ENCODE measurements around the gene ZNF524.

Gene ZNF524

DNA sequence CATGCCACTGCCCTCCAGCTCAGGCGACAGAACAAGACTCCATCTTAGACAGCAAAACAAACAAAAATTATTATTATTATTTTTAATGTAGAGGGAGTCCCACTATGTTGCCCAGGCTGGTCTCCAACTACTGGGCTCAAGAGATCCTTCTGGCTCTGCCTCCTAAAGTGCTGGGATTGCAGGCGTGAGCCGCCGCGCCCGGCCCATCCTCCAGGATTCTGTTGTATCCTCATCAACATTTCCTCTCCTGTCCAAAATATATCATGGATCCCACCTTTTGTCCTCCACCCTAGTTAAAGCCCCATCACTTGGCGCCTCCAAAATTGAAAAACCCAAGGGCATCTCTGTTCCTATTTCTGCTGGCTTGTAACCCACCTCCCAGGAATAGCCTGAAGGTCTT is 23.0 kb downstream of the ZNF524 start:
- Histone ChIP-seq H3K4me2 (ENCODE audit: low read length) (no peak overlapping the region), H2BK5ac (ENCODE audit: low read length) (no peak overlapping the region), H3K4ac (ENCODE audit: low read depth, low read length) (no peak overlapping the region), H2BK15ac (replicated peaks; ENCODE audit: low read depth) (no peak overlapping the region), H3K23ac (ENCODE audit: low read length) (no peak overlapping the region), H3K27ac (ENCODE audit: low read depth, low read length) (no peak overlapping the region), H4K5ac (ENCODE audit: low read length) (no peak overlapping the region), H3K79me1 (ENCODE audit: low read length) (peaks cover 3% of the 10 kb centered on the region), H3K36me3 (ENCODE audit: control insufficient read depth, insufficient read depth, low read length) (no peaks in the 10 kb centered on the region), H3K27me3 (ENCODE audit: insufficient read depth, low read length, poor library complexity) (no peaks in the 10 kb centered on the region), H3K4me1 (ENCODE audit: control insufficient read depth, low read depth, low read length) (no peaks in the 10 kb centered on the region), H3K9ac (ENCODE audit: low read length) (no peak overlapping the region), H3K79me2 (ENCODE audit: control insufficient read depth, insufficient read depth, low read length) (no peaks in the 10 kb centered on the region), H2AK5ac (ENCODE audit: low read length) (no peak overlapping the region), H4K8ac (ENCODE audit: low read depth, low read length) (no peak overlapping the region), H2BK120ac (ENCODE audit: low read depth, low read length) (no peak overlapping the region), H3K18ac (ENCODE audit: low read length) (no peak overlapping the region), H3K56ac (ENCODE audit: low read length) (no peak overlapping the region), H3K4me3 (ENCODE audit: low read length) (no peak overlapping the region)
- WGBS (ENCODE audit: extremely low coverage, insufficient coverage, low lambda C conversion rate) = no CpG with 5 or more reads among the region's 7 CpGs
- no peak for DNase-seq

DNA sequence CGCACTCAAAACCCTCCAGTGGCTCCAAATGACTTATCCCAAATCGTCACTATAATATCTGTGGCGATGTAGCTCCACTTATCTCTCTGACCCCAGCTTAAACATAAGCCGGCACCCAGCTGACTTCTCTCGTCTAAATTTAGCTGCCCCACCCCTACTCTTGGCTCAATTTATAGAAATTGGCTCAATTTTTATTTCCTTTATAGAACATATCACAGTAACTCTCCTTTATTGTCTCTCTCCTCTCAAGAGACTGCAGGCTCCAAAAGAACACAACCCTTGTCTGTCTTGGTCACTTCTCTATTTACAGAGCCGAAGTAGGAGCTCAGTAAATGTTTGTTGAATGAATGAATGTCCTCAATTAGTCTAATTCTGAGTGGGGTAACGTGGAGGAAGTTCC is 23.5 kb downstream of the ZNF524 start:
- Histone ChIP-seq H3K36me3 (ENCODE audit: control insufficient read depth, insufficient read depth, low read length) (no peaks in the 10 kb centered on the region), H4K5ac (ENCODE audit: low read length) (no peak overlapping the region), H3K79me2 (ENCODE audit: control insufficient read depth, insufficient read depth, low read length) (no peaks in the 10 kb centered on the region), H3K4ac (ENCODE audit: low read depth, low read length) (no peak overlapping the region), H3K9ac (ENCODE audit: low read length) (no peak overlapping the region), H3K56ac (ENCODE audit: low read length) (no peak overlapping the region), H3K27me3 (ENCODE audit: insufficient read depth, low read length, poor library complexity) (no peaks in the 10 kb centered on the region), H3K4me2 (ENCODE audit: low read length) (no peak overlapping the region), H3K79me1 (ENCODE audit: low read length) (peaks cover 3% of the 10 kb centered on the region), H4K8ac (ENCODE audit: low read depth, low read length) (no peak overlapping the region), H2AK5ac (ENCODE audit: low read length) (no peak overlapping the region), H3K18ac (ENCODE audit: low read length) (no peak overlapping the region), H3K27ac (ENCODE audit: low read depth, low read length) (no peak overlapping the region), H2BK15ac (replicated peaks; ENCODE audit: low read depth) (no peak overlapping the region), H3K23ac (ENCODE audit: low read length) (no peak overlapping the region), H3K4me1 (ENCODE audit: control insufficient read depth, low read depth, low read length) (no peaks in the 10 kb centered on the region), H2BK120ac (ENCODE audit: low read depth, low read length) (no peak overlapping the region), H2BK5ac (ENCODE audit: low read length) (no peak overlapping the region), H3K4me3 (ENCODE audit: low read length) (no peak overlapping the region)
- no CpG with 5 or more reads among the region's 7 CpGs for WGBS (ENCODE audit: extremely low coverage, insufficient coverage, low lambda C conversion rate)
- DNase-seq = no peak

DNA sequence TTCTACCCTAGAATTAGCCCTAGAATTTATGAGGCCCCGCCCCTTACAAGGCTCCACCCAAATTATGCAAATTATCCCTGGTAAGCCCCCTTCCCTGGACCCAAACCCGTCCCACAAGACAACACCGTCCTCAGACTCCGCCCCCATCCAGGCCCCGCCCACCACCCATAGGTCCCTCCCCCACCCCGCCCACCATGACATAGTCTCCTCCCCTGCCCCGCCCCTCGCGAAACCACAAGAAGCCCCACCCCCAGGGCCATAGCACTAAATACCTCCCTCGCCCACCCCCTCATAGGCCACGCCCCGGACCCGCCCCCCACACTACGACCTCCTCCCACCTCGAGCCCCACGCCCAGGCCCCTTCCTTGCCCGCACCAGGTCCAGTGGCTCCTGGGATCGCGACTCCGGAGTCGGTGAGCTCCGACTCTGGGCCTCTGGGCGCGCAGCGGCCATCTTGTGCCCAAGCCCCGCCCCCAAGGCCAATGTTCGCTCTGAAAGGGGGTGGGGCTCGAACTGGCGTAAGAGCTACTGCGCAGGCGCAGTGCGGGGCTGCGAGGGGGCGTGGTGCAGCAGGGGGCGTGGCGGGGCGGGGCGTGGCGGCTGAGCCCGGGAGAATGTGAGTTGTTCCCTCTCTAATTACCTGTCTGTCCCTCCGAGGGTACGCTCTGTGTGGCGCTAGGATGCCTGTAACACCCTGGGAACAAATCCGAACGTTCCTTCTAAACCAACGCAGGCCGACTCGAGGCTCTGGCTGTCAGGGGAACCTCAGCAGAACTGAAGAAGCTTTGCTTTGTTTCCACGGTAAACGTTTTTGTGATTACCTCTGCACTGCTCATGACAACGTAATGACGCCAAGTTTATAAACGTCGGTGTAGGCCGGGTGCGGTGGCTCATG is 24.3 kb downstream of the ZNF524 start, which contains the start of gene ZNF784:
ZNF784 (minus strand) TSS at position 458 of the 895 bp plus-strand sequence; CDS start at position 453, 5 bp downstream.
- no peaks in the 10 kb centered on the region for H3K27me3 ChIP-seq (ENCODE audit: insufficient read depth, low read length, poor library complexity)
- WGBS (ENCODE audit: extremely low coverage, insufficient coverage, low lambda C conversion rate) = no CpG with 5 or more reads among the region's 56 CpGs
- no peak within 1 kb of the TSS for H4K8ac ChIP-seq (ENCODE audit: low read depth, low read length)
- H3K27ac ChIP-seq (ENCODE audit: low read depth, low read length) = peak within 1 kb of the TSS; percentile 92
- H2BK15ac ChIP-seq (replicated peaks; ENCODE audit: low read depth) = no peak within 1 kb of the TSS
- peaks cover 3% of the 10 kb centered on the region for H3K79me1 ChIP-seq (ENCODE audit: low read length)
- H3K4me1 ChIP-seq (ENCODE audit: control insufficient read depth, low read depth, low read length) = no peaks in the 10 kb centered on the region
- no peaks in the 10 kb centered on the region for H3K79me2 ChIP-seq (ENCODE audit: control insufficient read depth, insufficient read depth, low read length)
- peak within 1 kb of the TSS; percentile 81 for H3K9ac ChIP-seq (ENCODE audit: low read length)
- H2BK5ac ChIP-seq (ENCODE audit: low read length) = no peak within 1 kb of the TSS
- peak within 1 kb of the TSS; percentile 94 for H3K56ac ChIP-seq (ENCODE audit: low read length)
- no peak within 1 kb of the TSS for H4K5ac ChIP-seq (ENCODE audit: low read length)
- no peak within 1 kb of the TSS for H2AK5ac ChIP-seq (ENCODE audit: low read length)
- peak within 1 kb of the TSS; percentile 56 for H3K4me3 ChIP-seq (ENCODE audit: low read length)
- no peak within 1 kb of the TSS for H3K23ac ChIP-seq (ENCODE audit: low read length)
- DNase-seq = peak; percentile 95
- H3K18ac ChIP-seq (ENCODE audit: low read length) = peak within 1 kb of the TSS; percentile 88
- H3K36me3 ChIP-seq (ENCODE audit: control insufficient read depth, insufficient read depth, low read length) = no peaks in the 10 kb centered on the region
- peak within 1 kb of the TSS; percentile 37 for H3K4ac ChIP-seq (ENCODE audit: low read depth, low read length)
- no peak within 1 kb of the TSS for H2BK120ac ChIP-seq (ENCODE audit: low read depth, low read length)
- peak within 1 kb of the TSS; percentile 72 for H3K4me2 ChIP-seq (ENCODE audit: low read length)

GRCh38 chr19:55625004-55625326 is 24.9 kb downstream of the ZNF524 start:
- peak overlapping the region; percentile 72 for H3K4me2 ChIP-seq (ENCODE audit: low read length)
- WGBS (ENCODE audit: extremely low coverage, insufficient coverage, low lambda C conversion rate) = no CpG with 5 or more reads among the region's 11 CpGs
- H3K27me3 ChIP-seq (ENCODE audit: insufficient read depth, low read length, poor library complexity) = no peaks in the 10 kb centered on the region
- no peaks in the 10 kb centered on the region for H3K79me2 ChIP-seq (ENCODE audit: control insufficient read depth, insufficient read depth, low read length)
- H3K79me1 ChIP-seq (ENCODE audit: low read length) = peaks cover 3% of the 10 kb centered on the region
- no peak overlapping the region for H3K4me3 ChIP-seq (ENCODE audit: low read length)
- no peaks in the 10 kb centered on the region for H3K4me1 ChIP-seq (ENCODE audit: control insufficient read depth, low read depth, low read length)
- no peak overlapping the region for H4K5ac ChIP-seq (ENCODE audit: low read length)
- H4K8ac ChIP-seq (ENCODE audit: low read depth, low read length) = no peak overlapping the region
- peak overlapping the region; percentile 37 for H3K4ac ChIP-seq (ENCODE audit: low read depth, low read length)
- H2AK5ac ChIP-seq (ENCODE audit: low read length) = no peak overlapping the region
- H2BK120ac ChIP-seq (ENCODE audit: low read depth, low read length) = no peak overlapping the region
- H3K27ac ChIP-seq (ENCODE audit: low read depth, low read length) = no peak overlapping the region
- H3K56ac ChIP-seq (ENCODE audit: low read length) = peak overlapping the region; percentile 75
- peak overlapping the region; percentile 69 for H3K9ac ChIP-seq (ENCODE audit: low read length)
- no peak for DNase-seq
- no peak overlapping the region for H3K18ac ChIP-seq (ENCODE audit: low read length)
- H3K23ac ChIP-seq (ENCODE audit: low read length) = no peak overlapping the region
- no peak overlapping the region for H2BK15ac ChIP-seq (replicated peaks; ENCODE audit: low read depth)
- H3K36me3 ChIP-seq (ENCODE audit: control insufficient read depth, insufficient read depth, low read length) = no peaks in the 10 kb centered on the region
- H2BK5ac ChIP-seq (ENCODE audit: low read length) = no peak overlapping the region

DNA sequence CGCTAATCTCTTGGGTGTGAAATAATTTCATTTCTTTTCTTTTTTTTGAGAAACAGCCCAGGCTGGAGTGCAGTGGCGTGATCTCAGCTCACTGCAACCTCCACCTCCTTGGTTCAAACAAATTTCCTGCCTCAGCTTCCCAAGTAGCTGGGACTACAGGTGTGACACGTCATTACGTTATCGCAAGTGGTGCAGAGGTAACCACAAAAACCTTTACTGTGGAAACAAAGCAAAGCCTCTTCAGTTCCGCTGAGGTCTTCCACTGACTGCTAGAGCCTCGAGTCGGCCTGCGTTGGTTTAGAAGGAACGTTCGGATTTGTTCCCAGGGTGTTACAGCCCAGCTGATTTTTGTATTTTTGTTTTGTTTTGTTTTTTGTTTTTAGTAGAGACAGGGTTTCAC is 26.3 kb downstream of the ZNF524 start:
- Histone ChIP-seq H3K27ac (ENCODE audit: low read depth, low read length) (no peak overlapping the region), H3K79me2 (ENCODE audit: control insufficient read depth, insufficient read depth, low read length) (no peaks in the 10 kb centered on the region), H4K5ac (ENCODE audit: low read length) (no peak overlapping the region), H3K4me3 (ENCODE audit: low read length) (no peak overlapping the region), H2BK120ac (ENCODE audit: low read depth, low read length) (no peak overlapping the region), H3K23ac (ENCODE audit: low read length) (no peak overlapping the region), H3K56ac (ENCODE audit: low read length) (no peak overlapping the region), H3K9ac (ENCODE audit: low read length) (no peak overlapping the region), H2BK5ac (ENCODE audit: low read length) (no peak overlapping the region), H3K4me2 (ENCODE audit: low read length) (no peak overlapping the region), H3K36me3 (ENCODE audit: control insufficient read depth, insufficient read depth, low read length) (no peaks in the 10 kb centered on the region), H4K8ac (ENCODE audit: low read depth, low read length) (no peak overlapping the region), H2BK15ac (replicated peaks; ENCODE audit: low read depth) (no peak overlapping the region), H3K4ac (ENCODE audit: low read depth, low read length) (no peak overlapping the region), H3K79me1 (ENCODE audit: low read length) (peaks cover 3% of the 10 kb centered on the region), H3K27me3 (ENCODE audit: insufficient read depth, low read length, poor library complexity) (no peaks in the 10 kb centered on the region), H2AK5ac (ENCODE audit: low read length) (no peak overlapping the region), H3K4me1 (ENCODE audit: control insufficient read depth, low read depth, low read length) (no peaks in the 10 kb centered on the region), H3K18ac (ENCODE audit: low read length) (no peak overlapping the region)
- DNase-seq = no peak
- WGBS (ENCODE audit: extremely low coverage, insufficient coverage, low lambda C conversion rate) = no CpG with 5 or more reads among the region's 11 CpGs

Measured in mesendoderm (in vitro differentiated cells).